K562 (cell line): ENCODE results near the gene LPCAT1. TPM values are rescaled to one million over a fixed set of nuclear protein-coding genes. Genes with fewer than 3 reads are reported as not detected.

Experiments
- ATAC-seq: fragments of 200-7000 bp; cut with Tn5 transposase; 3 replicates; pipeline ENCODE4 v1.9.1; 2020; ENCODE audit warnings: moderate library complexity
- BruUV-seq: library from RNA; stranded (reverse); fragments of 400-500 nt; replicated peaks from 2 replicates; lab custom pipeline; 2021; lab: Mats Ljungman, UMichigan
- CTCF ChIA-PET: fragments of 300-600 bp; formaldehyde crosslinking; extraction: SDS; loops from one replicate; lab custom pipeline; 2021; ENCODE audit warnings: low intra/inter-chr PET ratio; lab: Yijun Ruan, JAX
- POLR2A ChIA-PET: fragments of 300-600, 350-650 bp; sonication (Branson Sonifier 250); formaldehyde crosslinking; extraction: SDS; loops from one replicate; lab custom pipeline; 2021; ENCODE audit warnings: antibody characterized with exemption, inconsistent platforms; lab: Yijun Ruan, JAX
- DNase-seq, 4 experiments: peaks; one replicate each; pipeline versions ENCODE4 v3.0.0 to v3.0.0-alpha.2; 2011 to 2018; ENCODE audit warnings: low spot score in 3 of 4, mixed read lengths in 3 of 4; ENCODE audit errors: extremely low read depth in 1 of 4
- FAIRE-seq: peaks from 2 replicates; lab custom pipeline; 2011; peaks lifted over from hg19 to GRCh38; lab: Jason Lieb, UNC
- H2AFZ ChIP-seq: 2 replicates; pipeline ENCODE4 v1.6.0; 2011; ENCODE audit warnings: low read depth, low read length, control low read depth, inconsistent platforms
- H3K27ac ChIP-seq: fragments of 200-600 bp; 3 replicates; pipeline ENCODE4 v1.8.0; 2011; ENCODE audit warnings: low read depth, mild to moderate bottlenecking, control low read depth, inconsistent platforms, low read length, moderate library complexity, mixed read lengths; ENCODE audit errors: extremely low read depth
- H3K27me3 ChIP-seq, 2 experiments: fragments of 300-600 bp in 1 of 2; 2 replicates in 1 of 2; 3 replicates in 1 of 2; pipeline versions ENCODE4 v1.6.0 to v1.8.0; 2011; ENCODE audit warnings: inconsistent platforms in 2 of 2, low read length in 2 of 2, mild to moderate bottlenecking in 1 of 2, mixed read lengths in 1 of 2, moderate library complexity in 1 of 2; ENCODE audit not compliant: control insufficient read depth in 2 of 2, insufficient read depth in 2 of 2
- H3K36me3 ChIP-seq: fragments of 300-600 bp; 3 replicates; pipeline ENCODE4 v1.8.0; 2011; ENCODE audit warnings: mild to moderate bottlenecking, low read length, inconsistent platforms; ENCODE audit not compliant: control insufficient read depth, insufficient read depth
- H3K4me1 ChIP-seq, 2 experiments: fragments of 200-600 bp in 1 of 2; replicated peaks in 1 of 2; 2 replicates in 1 of 2; 3 replicates in 1 of 2; pipeline versions ENCODE4 v1.5.1 to v1.8.0; 2011; ENCODE audit warnings: inconsistent platforms in 2 of 2, low read length in 2 of 2, mild to moderate bottlenecking in 1 of 2, mixed read lengths in 1 of 2, moderate library complexity in 1 of 2; ENCODE audit not compliant: control insufficient read depth in 2 of 2, insufficient read depth in 2 of 2
- H3K4me2 ChIP-seq: 2 replicates; pipeline ENCODE4 v1.6.1; 2011; ENCODE audit warnings: low read length, control low read depth, inconsistent platforms, mixed read lengths; ENCODE audit not compliant: insufficient read depth
- H3K4me3 ChIP-seq: fragments of 200-600 bp; sonication (generic), shearing (Covaris generic); 2 replicates; pipeline ENCODE4 v1.5.1; 2016; ENCODE audit warnings: control low read depth, inconsistent platforms
- H3K79me2 ChIP-seq: fragments of 200-600 bp; 3 replicates; pipeline ENCODE4 v1.8.0; 2011; ENCODE audit warnings: low read length, inconsistent platforms; ENCODE audit not compliant: control insufficient read depth, insufficient read depth
- H3K9ac ChIP-seq, 2 experiments: 2 replicates each; pipeline versions ENCODE4 v1.6.0 to v1.6.1; 2011; ENCODE audit warnings: low read depth in 2 of 2, low read length in 2 of 2, control low read depth in 1 of 2, inconsistent platforms in 1 of 2, mild to moderate bottlenecking in 1 of 2, mixed read lengths in 1 of 2; ENCODE audit not compliant: insufficient read depth in 1 of 2
- H3K9me1 ChIP-seq: one replicate; pipeline ENCODE4 v1.6.0; 2011; ENCODE audit warnings: inconsistent platforms, mild to moderate bottlenecking, low read length, moderate library complexity; ENCODE audit not compliant: control insufficient read depth, insufficient read depth
- H3K9me3 ChIP-seq: replicated peaks from 2 replicates; pipeline ENCODE4 v1.5.1; 2011; ENCODE audit warnings: low read depth, low read length, inconsistent platforms; ENCODE audit not compliant: control insufficient read depth, insufficient read depth
- H4K20me1 ChIP-seq: replicated peaks from 2 replicates; pipeline ENCODE4 v1.6.1; 2011; ENCODE audit warnings: low read length, inconsistent platforms, mixed read lengths; ENCODE audit not compliant: control insufficient read depth, insufficient read depth
- KDM1A ChIP-seq, 2 experiments: fragments of 450-650 bp; IDR thresholded peaks; 2 replicates each; pipeline ENCODE4 v1.6.1; 2016; ENCODE audit warnings: mild to moderate bottlenecking in 2 of 2
- MNT ChIP-seq, 2 experiments: fragments of 450-650 bp; conservative IDR thresholded peaks; 2 replicates each; pipeline ENCODE4 v1.6.1; 2017; ENCODE audit warnings: mild to moderate bottlenecking in 2 of 2, moderate library complexity in 2 of 2
- POLR2AphosphoS2 ChIP-seq: IDR thresholded peaks from 2 replicates; pipeline ENCODE4 v1.6.1; 2012; ENCODE audit warnings: low read length, improper control_type of control experiment
- RREB1 ChIP-seq: fragments of 250-450 bp; sonication (Bioruptor Pico); IDR thresholded peaks from 2 replicates; pipeline ENCODE4 v1.4.0; 2020
- SIN3A ChIP-seq, 2 experiments: fragments of 150-350 bp in 1 of 2; IDR thresholded peaks; 2 replicates each; pipeline ENCODE4 v1.6.1; 2011 to 2016; ENCODE audit warnings: borderline replicate concordance in 2 of 2, low read depth in 2 of 2, low read length in 2 of 2, mild to moderate bottlenecking in 2 of 2, moderate library complexity in 2 of 2; ENCODE audit not compliant: control insufficient read depth in 1 of 2
- TARDBP ChIP-seq: fragments of 450-650 bp; IDR thresholded peaks from 2 replicates; pipeline ENCODE4 v1.6.1; 2016
- WGBS: fragments of 100-300 bp; shearing (Covaris generic); methylation state at CpG from one replicate; pipeline ENCODE4 v1.1.6; 2016; ENCODE audit warnings: low coverage, mixed read lengths; ENCODE audit not compliant: insufficient coverage; ENCODE audit errors: missing lambda C conversion rate; 5-methylcytosine and 5-hydroxymethylcytosine counted together
- in situ Hi-C: fragments of 300-500 bp; cut with MboI; formaldehyde crosslinking; loops from 4 replicates; pipeline ENCODE4 v1.15.0; 2018; ENCODE audit warnings: inconsistent platforms, mixed read lengths
- intact Hi-C: fragments of 100-400 bp; cut with micrococcal nuclease; formaldehyde crosslinking; loops from 2 replicates; pipeline ENCODE4 v1.14.2; 2022
- polyA plus RNA-seq, 8 experiments: library from polyadenylated mRNA; depleted of rRNA in 4 of 8; stranded (reverse) in 5 of 8; unstranded in 3 of 8; fragments of >200 nt; fragmentation: Nextera tagmentation in 2 of 8; fragmentation: Illumina TruSeq in 1 of 8; extraction: Ambion mirVana in 2 of 8; extraction: Trizol in 1 of 8; gene quantifications; 2 replicates each; pipeline versions ENCODE4 v1.2.1 to v1.2.3, GENCODE V29; 2011 to 2014; ENCODE audit warnings: inconsistent platforms in 1 of 8, missing spikeins in 1 of 8
- total RNA-seq, 7 experiments: library from RNA; depleted of rRNA in 6 of 7; stranded (reverse); fragments of >200 nt in 6 of 7; fragmentation: Illumina TruSeq in 2 of 7; extraction: Trizol in 2 of 7; gene quantifications; 2 replicates each; pipeline versions ENCODE4 v1.2.1 to v1.2.3, GENCODE V29; 2011 to 2021; ENCODE audit warnings: low replicate concordance in 1 of 7

The LPCAT1 gene
- total and polyA plus RNA-seq, 9 of the 15 experiments (the other 6 are each of a cell fraction or from before 2014, with no cell fraction given), result 0.14 to 18.4 (median 13.9) TPM

GRCh38 chr5:1418238-1418920 is 105.4 kb downstream of the LPCAT1 start (continued):
- TF ChIP-seq KDM1A (IDR thresholded peaks at IDR 0.05), result 0 out of 4 replicates have a peak, but pooled peaks of 1 of the 2 experiments have one; percentile 74

- intact Hi-C loops, result no loop called here
- H3K9ac ChIP-seq, result no peak overlapping the region
- no TSS peak for BruUV-seq
- peaks cover 0 to 21% of the 10 kb centered on the region in 2 experiments; a peak in 1 of 5 replicates for H3K4me1 ChIP-seq
- TF ChIP-seq TARDBP, result no peak
- no peak for TF ChIP-seq POLR2AphosphoS2
- TF ChIP-seq MNT (conservative IDR thresholded peaks at IDR 0.05), result no peak
- no peak for TF ChIP-seq RREB1
- no peak for TF ChIP-seq SIN3A (IDR thresholded peaks at IDR 0.05; ENCODE audit: borderline replicate concordance in 2 of 2, control insufficient read depth in 1 of 2, low read depth in 2 of 2, low read length in 2 of 2)
- peaks cover 7% of the 10 kb centered on the region for H3K9me1 ChIP-seq
- H3K4me2 ChIP-seq, result no peak overlapping the region
- CTCF ChIA-PET, result no interaction called here
- in situ Hi-C loops, result no loop called here
- H3K36me3 ChIP-seq, result no peaks in the 10 kb centered on the region
- H3K4me3 ChIP-seq, result no peak overlapping the region
- FAIRE-seq, result no peak
- peaks cover 12 to 40% of the 10 kb centered on the region in 2 experiments for H3K27me3 ChIP-seq
- peaks cover 17% of the 10 kb centered on the region for H4K20me1 ChIP-seq
- POLR2A ChIA-PET, result interaction anchor here (0.9 kb wide), 1 partner anchor 12 kb away, joined by 3 read pairs; no protein-coding TSS in a partner anchor
- no peak for DNase-seq
- H2AFZ ChIP-seq, result no peak overlapping the region
- H3K27ac ChIP-seq, result no peak overlapping the region
- no peak for ATAC-seq
- H3K79me2 ChIP-seq, result no peaks in the 10 kb centered on the region
- 2% methylated on average over 6 of the region's 6 CpGs for WGBS
- no peaks in the 10 kb centered on the region for H3K9me3 ChIP-seq
Measured at GRCh38 chr5:1417586-1418225, 106.1 kb downstream of the LPCAT1 start.
